AG08395 (cell line): Measurements from ENCODE around the gene KBTBD2.
"Not testable (repeated sequence)": the region's sequence is repeated elsewhere in the genome, so short reads cannot be mapped to it uniquely, and the experiment has no call there.

Source experiments
- DNase-seq: peaks from one replicate; pipeline ENCODE4 v3.0.0; 2012; ENCODE audit warnings: mixed read lengths, low spot score

KBTBD2 gene

GRCh38 chr7:32855837-32856775 is 35.5 kb downstream of the KBTBD2 start:
- not testable (repeated sequence) for DNase-seq

- DNase-seq, result not testable (repeated sequence)
These were observed 40.9 kb downstream of the KBTBD2 start for GRCh38 chr7:32850654-32851053.

GRCh38 chr7:32848655-32849054 is 42.9 kb downstream of the KBTBD2 start:
- DNase-seq, result not testable (repeated sequence)

- peak; percentile 34 for DNase-seq
These were observed 44.8 kb downstream of the KBTBD2 start for GRCh38 chr7:32846630-32847225.

DNA sequence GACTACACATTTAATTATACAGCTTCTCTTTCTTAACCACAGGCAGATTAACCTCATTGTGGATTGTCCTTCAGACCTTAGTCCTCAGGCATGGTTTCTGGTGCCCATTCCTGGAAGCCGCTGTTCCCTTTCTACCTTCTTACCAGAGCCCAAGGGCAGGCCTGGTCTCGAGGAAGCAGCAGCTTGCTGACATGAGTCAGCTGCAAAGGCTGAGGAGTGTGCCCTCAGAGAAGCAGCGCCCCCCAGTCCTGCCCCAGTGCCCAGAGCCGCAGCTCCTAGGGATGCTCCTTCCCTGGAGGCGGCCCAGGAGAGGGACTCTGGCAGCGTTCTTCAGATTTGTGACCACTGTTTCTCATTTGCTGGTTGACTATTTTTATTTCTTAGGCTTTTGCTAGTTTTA is 46.8 kb downstream of the KBTBD2 start:
- DNase-seq, result not testable (repeated sequence)

DNA sequence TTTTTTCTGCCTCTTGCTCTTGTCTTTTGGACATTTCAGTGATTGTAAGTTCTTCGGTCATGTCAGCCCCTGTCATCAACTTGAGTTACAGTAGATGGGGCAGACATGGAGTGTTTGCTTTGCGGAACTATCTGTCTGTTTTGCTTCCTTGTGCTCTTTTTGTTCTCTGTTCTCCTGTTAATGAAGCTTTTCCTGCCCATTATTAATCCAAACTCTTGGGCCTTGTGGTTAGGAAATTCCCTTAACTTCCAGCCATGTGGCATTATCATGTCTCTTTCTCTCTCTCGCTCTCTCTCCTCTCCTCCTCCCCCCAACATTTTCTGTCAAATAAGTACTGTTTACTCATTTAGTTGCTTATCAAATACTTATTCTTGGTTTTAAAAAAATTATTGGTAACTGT is 47.8 kb downstream of the KBTBD2 start:
- not testable (repeated sequence) for DNase-seq

- DNase-seq, result not testable (repeated sequence)
These were observed 51.7 kb downstream of the KBTBD2 start for GRCh38 chr7:32839846-32840245.

DNA sequence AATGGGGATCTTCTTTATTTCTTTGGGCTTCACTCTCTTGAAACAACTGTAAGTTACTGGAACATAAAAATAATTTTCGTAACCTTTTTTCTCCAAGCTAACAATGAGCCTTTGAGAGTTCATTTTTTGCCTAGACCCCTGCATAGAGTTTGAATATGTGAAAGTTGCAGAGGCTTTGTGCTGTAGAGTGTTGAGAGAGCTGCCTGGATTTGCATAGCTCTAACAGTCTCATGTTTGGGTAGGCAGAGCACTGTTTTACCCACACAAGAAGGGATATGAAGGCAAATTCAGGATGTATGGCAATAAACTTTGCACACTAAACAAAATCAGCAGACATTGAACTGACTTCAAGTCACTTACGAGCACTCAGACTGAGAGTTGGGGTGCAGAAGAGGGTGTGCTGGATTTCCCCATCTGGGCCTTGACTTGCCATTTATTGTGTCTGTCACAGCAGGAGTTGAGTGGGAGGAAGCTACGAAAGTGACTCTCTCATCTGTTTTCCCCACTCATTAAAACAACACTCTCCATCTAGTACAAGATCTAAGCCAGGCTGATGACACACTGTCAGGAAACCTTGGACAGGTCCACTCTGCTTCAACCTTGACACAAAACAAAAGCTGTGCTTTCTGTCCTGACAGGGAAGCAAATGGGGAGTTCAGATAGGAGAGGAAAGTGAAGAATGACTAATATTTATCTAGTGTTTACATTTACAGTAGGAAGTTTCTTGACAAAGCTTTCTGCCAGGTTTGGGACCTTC is 62.4 kb downstream of the KBTBD2 start:
- not testable (repeated sequence) for DNase-seq
